GM12878 (cell line): ENCODE results near the gene EOLA1. TPM values are rescaled to one million over a fixed set of nuclear protein-coding genes. Genes with fewer than 3 reads are reported as not detected.
A peak's percentile ranks its signal among the peaks of the same experiment; 100 is the strongest.

Experiments used
- CBX3 ChIP-seq: fragments of 200-600 bp; sonication (generic); IDR thresholded peaks from 2 replicates; pipeline ENCODE4 v1.6.1; 2016; ENCODE audit warnings: low read depth, borderline replicate concordance
- CEBPB ChIP-seq, 2 experiments: fragments of 150-350 bp in 1 of 2; IDR thresholded peaks; 2 replicates each; pipeline ENCODE4 v1.6.1; 2012 to 2014; ENCODE audit warnings: low read depth in 2 of 2, low read length in 2 of 2, borderline replicate concordance in 1 of 2, inconsistent platforms in 1 of 2
- CREB1 ChIP-seq: IDR thresholded peaks from 2 replicates; pipeline ENCODE4 v1.6.1; 2012; ENCODE audit warnings: low read depth, mild to moderate bottlenecking, inconsistent platforms
- EGR1 ChIP-seq, 2 experiments: IDR thresholded peaks; 1 replicate in 1 of 2; 2 replicates in 1 of 2; pipeline ENCODE4 v1.6.1; 2011 to 2012; ENCODE audit warnings: low read depth in 2 of 2, low read length in 2 of 2, borderline replicate concordance in 1 of 2, mild to moderate bottlenecking in 1 of 2, moderate library complexity in 1 of 2
- GATAD2B ChIP-seq: fragments of 450-650 bp; conservative IDR thresholded peaks from 2 replicates; pipeline ENCODE4 v1.6.1; 2017; ENCODE audit warnings: low read depth, mild to moderate bottlenecking, moderate library complexity
- JUND ChIP-seq: IDR thresholded peaks from 2 replicates; pipeline ENCODE4 v1.6.1; 2012; ENCODE audit warnings: low read depth, mild to moderate bottlenecking, low read length, improper control_type of control experiment, moderate library complexity
- PAX8 ChIP-seq: fragments of 450-650 bp; IDR thresholded peaks from 2 replicates; pipeline ENCODE4 v1.6.1; 2017; ENCODE audit warnings: mild to moderate bottlenecking, moderate library complexity
- RBBP5 ChIP-seq: fragments of 200-600 bp; sonication (generic); conservative IDR thresholded peaks from 2 replicates; pipeline ENCODE4 v1.6.1; 2016
- SIN3A ChIP-seq: IDR thresholded peaks from 2 replicates; pipeline ENCODE4 v1.6.1; 2012; ENCODE audit warnings: low read depth, low read length, improper control_type of control experiment
- TCF3 ChIP-seq: IDR thresholded peaks from 2 replicates; pipeline ENCODE4 v1.6.1; 2012; ENCODE audit warnings: low read depth, mild to moderate bottlenecking, low read length, borderline replicate concordance; ENCODE audit not compliant: insufficient read depth
- ZNF24 ChIP-seq: fragments of 450-650 bp; IDR thresholded peaks from 2 replicates; pipeline ENCODE4 v1.6.1; 2017; ENCODE audit warnings: antibody characterized with exemption, mild to moderate bottlenecking
- polyA plus RNA-seq, 11 experiments: library from polyadenylated mRNA; depleted of rRNA in 4 of 11; unstranded in 6 of 11; stranded (reverse) in 5 of 11; fragments of >200 nt; fragmentation: Nextera tagmentation in 4 of 11; fragmentation: Illumina TruSeq in 1 of 11; extraction: Ambion mirVana in 4 of 11; extraction: Trizol in 1 of 11; gene quantifications; 1 replicate in 1 of 11; 2 replicates in 10 of 11; pipeline versions ENCODE4 v1.2.1 to v1.2.3, GENCODE V29; 2011 to 2016; ENCODE audit warnings: inconsistent platforms in 2 of 11, missing spikeins in 2 of 11, low read depth in 1 of 11
- total RNA-seq, 4 experiments: library from RNA; depleted of rRNA in 3 of 4; stranded (reverse); fragments of >200 nt in 3 of 4; fragmentation: Illumina TruSeq in 1 of 4; extraction: Trizol in 1 of 4; gene quantifications; 2 replicates each; pipeline versions ENCODE4 v1.2.1 to v1.2.3, GENCODE V29; 2013 to 2021
- TF ChIP-seq, protein P1 (sequence below): fragments of 450-650 bp; conservative IDR thresholded peaks from 2 replicates; pipeline ENCODE4 v1.6.1; 2017; ENCODE audit warnings: mild to moderate bottlenecking, moderate library complexity
- TF ChIP-seq, protein P2 (sequence below): fragments of 150-350 bp; IDR thresholded peaks from 2 replicates; pipeline ENCODE4 v1.6.1; 2014; ENCODE audit warnings: mild to moderate bottlenecking, low read depth, low read length
- TF ChIP-seq, protein P3 (sequence below): fragments of 450-650 bp; IDR thresholded peaks from 2 replicates; pipeline ENCODE4 v1.6.1; 2016; ENCODE audit warnings: mild to moderate bottlenecking, moderate library complexity, borderline replicate concordance
- TF ChIP-seq, protein P4 (sequence below): IDR thresholded peaks from 2 replicates; pipeline ENCODE4 v1.6.1; 2012; ENCODE audit warnings: mild to moderate bottlenecking, low read depth, low read length

Gene EOLA1
- total and polyA plus RNA-seq, 10 of the 15 experiments (the other 5 are each of a cell fraction or from before 2014, with no cell fraction given): 9.2 to 42.3 (median 24.3) TPM

DNA sequence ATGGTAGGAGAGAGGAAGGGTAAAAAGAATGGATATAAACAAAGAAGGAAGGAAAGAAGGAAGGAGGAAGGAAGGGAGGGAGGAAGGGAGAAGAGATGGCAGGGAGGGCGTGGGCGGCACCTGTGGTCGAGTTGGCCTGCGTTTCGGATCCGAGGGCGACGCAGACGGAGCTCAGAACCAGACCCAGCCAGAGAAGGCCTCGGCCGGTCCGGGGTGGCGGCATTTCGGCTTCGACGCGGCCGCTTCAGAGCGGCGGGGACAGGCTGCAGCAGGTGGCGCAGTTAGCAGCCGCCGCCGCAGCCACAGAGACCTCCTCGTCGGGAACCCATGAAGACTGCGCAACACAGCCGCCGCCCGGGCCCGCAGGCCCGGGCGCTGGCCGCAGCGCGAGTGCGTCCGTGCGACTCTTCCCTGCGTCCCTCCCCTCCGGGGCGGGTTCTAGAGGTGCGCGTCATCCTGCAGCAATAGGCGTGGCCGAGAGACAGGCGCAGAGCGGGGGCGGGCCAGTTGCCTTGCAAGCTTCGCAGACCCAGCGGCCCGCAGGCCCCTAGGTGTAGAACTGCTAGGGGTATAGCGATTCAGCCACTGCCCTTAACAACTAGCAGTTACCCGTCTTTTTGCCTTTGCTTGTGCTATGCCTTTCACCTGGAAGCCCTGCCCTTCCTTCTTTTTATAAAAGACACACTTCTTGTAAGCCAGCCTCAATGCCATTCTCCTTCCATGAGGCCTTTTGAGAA is 35.7 kb upstream of the EOLA1 start, which contains the start of gene IDS (continued):
- TF ChIP-seq, protein P1, sequence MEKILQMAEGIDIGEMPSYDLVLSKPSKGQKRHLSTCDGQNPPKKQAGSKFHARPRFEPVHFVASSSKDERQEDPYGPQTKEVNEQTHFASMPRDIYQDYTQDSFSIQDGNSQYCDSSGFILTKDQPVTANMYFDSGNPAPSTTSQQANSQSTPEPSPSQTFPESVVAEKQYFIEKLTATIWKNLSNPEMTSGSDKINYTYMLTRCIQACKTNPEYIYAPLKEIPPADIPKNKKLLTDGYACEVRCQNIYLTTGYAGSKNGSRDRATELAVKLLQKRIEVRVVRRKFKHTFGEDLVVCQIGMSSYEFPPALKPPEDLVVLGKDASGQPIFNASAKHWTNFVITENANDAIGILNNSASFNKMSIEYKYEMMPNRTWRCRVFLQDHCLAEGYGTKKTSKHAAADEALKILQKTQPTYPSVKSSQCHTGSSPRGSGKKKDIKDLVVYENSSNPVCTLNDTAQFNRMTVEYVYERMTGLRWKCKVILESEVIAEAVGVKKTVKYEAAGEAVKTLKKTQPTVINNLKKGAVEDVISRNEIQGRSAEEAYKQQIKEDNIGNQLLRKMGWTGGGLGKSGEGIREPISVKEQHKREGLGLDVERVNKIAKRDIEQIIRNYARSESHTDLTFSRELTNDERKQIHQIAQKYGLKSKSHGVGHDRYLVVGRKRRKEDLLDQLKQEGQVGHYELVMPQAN: peak; percentile 55; the same call in 1 of the 2 replicates
- TF ChIP-seq, protein P2, sequence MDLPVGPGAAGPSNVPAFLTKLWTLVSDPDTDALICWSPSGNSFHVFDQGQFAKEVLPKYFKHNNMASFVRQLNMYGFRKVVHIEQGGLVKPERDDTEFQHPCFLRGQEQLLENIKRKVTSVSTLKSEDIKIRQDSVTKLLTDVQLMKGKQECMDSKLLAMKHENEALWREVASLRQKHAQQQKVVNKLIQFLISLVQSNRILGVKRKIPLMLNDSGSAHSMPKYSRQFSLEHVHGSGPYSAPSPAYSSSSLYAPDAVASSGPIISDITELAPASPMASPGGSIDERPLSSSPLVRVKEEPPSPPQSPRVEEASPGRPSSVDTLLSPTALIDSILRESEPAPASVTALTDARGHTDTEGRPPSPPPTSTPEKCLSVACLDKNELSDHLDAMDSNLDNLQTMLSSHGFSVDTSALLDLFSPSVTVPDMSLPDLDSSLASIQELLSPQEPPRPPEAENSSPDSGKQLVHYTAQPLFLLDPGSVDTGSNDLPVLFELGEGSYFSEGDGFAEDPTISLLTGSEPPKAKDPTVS: no peak
- no peak for TF ChIP-seq JUND
- TF ChIP-seq CEBPB (IDR thresholded peaks at IDR 0.05; ENCODE audit: borderline replicate concordance in 1 of 2, low read depth in 2 of 2, low read length in 2 of 2): no peak
- TF ChIP-seq ZNF24: 0 out of 2 replicates have a peak, but pooled peaks have one; percentile 9
- TF ChIP-seq RBBP5: no peak
- TF ChIP-seq TCF3: 0 out of 2 replicates have a peak, but pooled peaks have one; percentile 35
- TF ChIP-seq EGR1 (IDR thresholded peaks at IDR 0.05; ENCODE audit: borderline replicate concordance in 1 of 2, low read depth in 2 of 2, low read length in 2 of 2): peak in 1 of 2 experiments; percentile 94; a peak in 2 of 3 replicates
- 0 out of 2 replicates have a peak, but pooled peaks have one; percentile 61 for TF ChIP-seq GATAD2B
- TF ChIP-seq CBX3: no peak
- TF ChIP-seq, protein P3, sequence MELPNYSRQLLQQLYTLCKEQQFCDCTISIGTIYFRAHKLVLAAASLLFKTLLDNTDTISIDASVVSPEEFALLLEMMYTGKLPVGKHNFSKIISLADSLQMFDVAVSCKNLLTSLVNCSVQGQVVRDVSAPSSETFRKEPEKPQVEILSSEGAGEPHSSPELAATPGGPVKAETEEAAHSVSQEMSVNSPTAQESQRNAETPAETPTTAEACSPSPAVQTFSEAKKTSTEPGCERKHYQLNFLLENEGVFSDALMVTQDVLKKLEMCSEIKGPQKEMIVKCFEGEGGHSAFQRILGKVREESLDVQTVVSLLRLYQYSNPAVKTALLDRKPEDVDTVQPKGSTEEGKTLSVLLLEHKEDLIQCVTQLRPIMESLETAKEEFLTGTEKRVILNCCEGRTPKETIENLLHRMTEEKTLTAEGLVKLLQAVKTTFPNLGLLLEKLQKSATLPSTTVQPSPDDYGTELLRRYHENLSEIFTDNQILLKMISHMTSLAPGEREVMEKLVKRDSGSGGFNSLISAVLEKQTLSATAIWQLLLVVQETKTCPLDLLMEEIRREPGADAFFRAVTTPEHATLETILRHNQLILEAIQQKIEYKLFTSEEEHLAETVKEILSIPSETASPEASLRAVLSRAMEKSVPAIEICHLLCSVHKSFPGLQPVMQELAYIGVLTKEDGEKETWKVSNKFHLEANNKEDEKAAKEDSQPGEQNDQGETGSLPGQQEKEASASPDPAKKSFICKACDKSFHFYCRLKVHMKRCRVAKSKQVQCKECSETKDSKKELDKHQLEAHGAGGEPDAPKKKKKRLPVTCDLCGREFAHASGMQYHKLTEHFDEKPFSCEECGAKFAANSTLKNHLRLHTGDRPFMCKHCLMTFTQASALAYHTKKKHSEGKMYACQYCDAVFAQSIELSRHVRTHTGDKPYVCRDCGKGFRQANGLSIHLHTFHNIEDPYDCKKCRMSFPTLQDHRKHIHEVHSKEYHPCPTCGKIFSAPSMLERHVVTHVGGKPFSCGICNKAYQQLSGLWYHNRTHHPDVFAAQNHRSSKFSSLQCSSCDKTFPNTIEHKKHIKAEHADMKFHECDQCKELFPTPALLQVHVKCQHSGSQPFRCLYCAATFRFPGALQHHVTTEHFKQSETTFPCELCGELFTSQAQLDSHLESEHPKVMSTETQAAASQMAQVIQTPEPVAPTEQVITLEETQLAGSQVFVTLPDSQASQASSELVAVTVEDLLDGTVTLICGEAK: no peak
- TF ChIP-seq CREB1: peak; percentile 66; the same call in 1 of the 2 replicates
- TF ChIP-seq, protein P4, sequence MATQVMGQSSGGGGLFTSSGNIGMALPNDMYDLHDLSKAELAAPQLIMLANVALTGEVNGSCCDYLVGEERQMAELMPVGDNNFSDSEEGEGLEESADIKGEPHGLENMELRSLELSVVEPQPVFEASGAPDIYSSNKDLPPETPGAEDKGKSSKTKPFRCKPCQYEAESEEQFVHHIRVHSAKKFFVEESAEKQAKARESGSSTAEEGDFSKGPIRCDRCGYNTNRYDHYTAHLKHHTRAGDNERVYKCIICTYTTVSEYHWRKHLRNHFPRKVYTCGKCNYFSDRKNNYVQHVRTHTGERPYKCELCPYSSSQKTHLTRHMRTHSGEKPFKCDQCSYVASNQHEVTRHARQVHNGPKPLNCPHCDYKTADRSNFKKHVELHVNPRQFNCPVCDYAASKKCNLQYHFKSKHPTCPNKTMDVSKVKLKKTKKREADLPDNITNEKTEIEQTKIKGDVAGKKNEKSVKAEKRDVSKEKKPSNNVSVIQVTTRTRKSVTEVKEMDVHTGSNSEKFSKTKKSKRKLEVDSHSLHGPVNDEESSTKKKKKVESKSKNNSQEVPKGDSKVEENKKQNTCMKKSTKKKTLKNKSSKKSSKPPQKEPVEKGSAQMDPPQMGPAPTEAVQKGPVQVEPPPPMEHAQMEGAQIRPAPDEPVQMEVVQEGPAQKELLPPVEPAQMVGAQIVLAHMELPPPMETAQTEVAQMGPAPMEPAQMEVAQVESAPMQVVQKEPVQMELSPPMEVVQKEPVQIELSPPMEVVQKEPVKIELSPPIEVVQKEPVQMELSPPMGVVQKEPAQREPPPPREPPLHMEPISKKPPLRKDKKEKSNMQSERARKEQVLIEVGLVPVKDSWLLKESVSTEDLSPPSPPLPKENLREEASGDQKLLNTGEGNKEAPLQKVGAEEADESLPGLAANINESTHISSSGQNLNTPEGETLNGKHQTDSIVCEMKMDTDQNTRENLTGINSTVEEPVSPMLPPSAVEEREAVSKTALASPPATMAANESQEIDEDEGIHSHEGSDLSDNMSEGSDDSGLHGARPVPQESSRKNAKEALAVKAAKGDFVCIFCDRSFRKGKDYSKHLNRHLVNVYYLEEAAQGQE: peak; percentile 38; the same call in 1 of the 2 replicates
- 0 out of 2 replicates have a peak, but pooled peaks have one; percentile 38 for TF ChIP-seq SIN3A
- no peak for TF ChIP-seq PAX8
